A549 (cell line): Measurements from ENCODE around the gene NEK7. TPM values are rescaled to one million over a fixed set of nuclear protein-coding genes. Genes with fewer than 3 reads are reported as not detected.

ENCODE experiments used
- ATAC-seq, 2 experiments: fragments of 200-7000 bp in 1 of 2; fragments of >200 bp in 1 of 2; cut with Nextera tagmentation in 1 of 2; cut with Tn5 transposase in 1 of 2; 3 replicates each; pipeline versions ENCODE4 v1.8.0 to v1.9.1; 2018 to 2020; ENCODE audit warnings: mild to moderate bottlenecking in 1 of 2, moderate library complexity in 1 of 2
- CTCF ChIA-PET: fragments of 300-600 bp; sonication (Branson Sonifier 250); formaldehyde crosslinking; extraction: SDS; loops from one replicate; lab custom pipeline; 2021; ENCODE audit warnings: antibody characterized with exemption, inconsistent platforms; lab: Yijun Ruan, JAX
- POLR2A ChIA-PET: fragments of 350-600 bp; formaldehyde crosslinking; extraction: SDS; loops from one replicate; lab custom pipeline; 2021; ENCODE audit warnings: antibody characterized with exemption, inconsistent platforms; lab: Yijun Ruan, JAX
- DNase-seq, 2 experiments: peaks; one replicate each; pipeline versions ENCODE4 v3.0.0 to v3.0.0-alpha.2; 2011 to 2016; ENCODE audit warnings: low read depth in 1 of 2, low spot score in 1 of 2
- FAIRE-seq: peaks from 2 replicates; lab custom pipeline; 2011; peaks lifted over from hg19 to GRCh38; lab: Jason Lieb, UNC
- H3K27ac ChIP-seq, 2 experiments: fragments of >200 bp; sonication (Bioruptor Twin); formaldehyde crosslinking; 3 replicates each; pipeline ENCODE4 v1.5.1; 2016 to 2017
- H3K4me1 ChIP-seq: fragments of >200 bp; sonication (Bioruptor Twin); formaldehyde crosslinking; 3 replicates; pipeline ENCODE4 v1.6.1; 2016
- H3K4me2 ChIP-seq: fragments of >200 bp; sonication (Bioruptor Twin); formaldehyde crosslinking; 3 replicates; pipeline ENCODE4 v1.6.1; 2016
- H3K4me3 ChIP-seq: fragments of >200 bp; sonication (Bioruptor Twin); formaldehyde crosslinking; 3 replicates; pipeline ENCODE4 v1.5.1; 2016
- H3K9me3 ChIP-seq: fragments of >200 bp; sonication (Bioruptor Twin); formaldehyde crosslinking; 3 replicates; pipeline ENCODE4 v1.6.1; 2016
- ATOH8 ChIP-seq: fragments of 250-450 bp; sonication (Bioruptor Pico); IDR thresholded peaks from 2 replicates; pipeline ENCODE4 v1.5.0; 2020; ENCODE audit warnings: low read depth, mild to moderate bottlenecking, moderate library complexity
- CTCF ChIP-seq: fragments of >200 bp; sonication (Bioruptor Twin); formaldehyde crosslinking; IDR thresholded peaks from 3 replicates; pipeline ENCODE4 v1.5.1; 2016
- E2F6 ChIP-seq: IDR thresholded peaks from 2 replicates; pipeline ENCODE4 v1.6.1; 2012; ENCODE audit warnings: low read depth, borderline replicate concordance
- EHMT2 ChIP-seq: fragments of 200-600 bp; sonication (generic); IDR thresholded peaks from 2 replicates; pipeline ENCODE4 v1.6.1; 2016; ENCODE audit warnings: antibody characterized with exemption, low read depth, mild to moderate bottlenecking, moderate library complexity
- EP300 ChIP-seq, 2 experiments: fragments of >200 bp; sonication (Bioruptor Twin); formaldehyde crosslinking; IDR thresholded peaks; 2 replicates in 1 of 2; 3 replicates in 1 of 2; pipeline ENCODE4 v1.6.1; 2016 to 2017
- ESRRA ChIP-seq: fragments of 150-350 bp; IDR thresholded peaks from 2 replicates; pipeline ENCODE4 v1.6.1; 2014; ENCODE audit warnings: mild to moderate bottlenecking, low read length, borderline replicate concordance
- FOSB ChIP-seq: fragments of 250-450 bp; sonication (Bioruptor Pico); IDR thresholded peaks from 2 replicates; pipeline ENCODE4 v1.5.0; 2020; ENCODE audit warnings: mild to moderate bottlenecking, moderate library complexity
- FOSL2 ChIP-seq, 2 experiments: fragments of 450-650 bp in 1 of 2; fragments of >200 bp in 1 of 2; sonication (Bioruptor Twin) in 1 of 2; formaldehyde crosslinking; IDR thresholded peaks; 2 replicates each; pipeline versions ENCODE4 v1.5.0 to v1.6.1; 2016 to 2020; ENCODE audit warnings: mild to moderate bottlenecking in 1 of 2, moderate library complexity in 1 of 2
- FOXS1 ChIP-seq: fragments of 250-450 bp; sonication (Bioruptor Pico); IDR thresholded peaks from 2 replicates; pipeline ENCODE4 v1.5.0; 2020; ENCODE audit warnings: mild to moderate bottlenecking, moderate library complexity
- GATA3 ChIP-seq: IDR thresholded peaks from 2 replicates; pipeline ENCODE4 v1.6.1; 2012; ENCODE audit warnings: borderline replicate concordance
- HDAC2 ChIP-seq: fragments of 200-600 bp; sonication (generic); IDR thresholded peaks from 2 replicates; pipeline ENCODE4 v1.6.1; 2016
- HOXB13 ChIP-seq: fragments of 250-450 bp; sonication (Bioruptor Pico); IDR thresholded peaks from 2 replicates; pipeline ENCODE4 v1.5.0; 2020; ENCODE audit warnings: low read depth, mild to moderate bottlenecking, moderate library complexity
- HOXB5 ChIP-seq: fragments of 250-450 bp; sonication (Bioruptor Pico); IDR thresholded peaks from 2 replicates; pipeline ENCODE4 v1.5.0; 2020; ENCODE audit warnings: mild to moderate bottlenecking, moderate library complexity
- JUNB ChIP-seq: fragments of >200 bp; sonication (Bioruptor Twin); formaldehyde crosslinking; IDR thresholded peaks from 2 replicates; pipeline ENCODE4 v1.6.1; 2016
- KDM1A ChIP-seq: fragments of 200-600 bp; sonication (generic); IDR thresholded peaks from 2 replicates; pipeline ENCODE4 v1.6.1; 2016; ENCODE audit warnings: low read depth, mild to moderate bottlenecking
- KDM5A ChIP-seq: fragments of 200-600 bp; sonication (generic); IDR thresholded peaks from 2 replicates; pipeline ENCODE4 v1.6.1; 2016; ENCODE audit warnings: antibody characterized with exemption, mild to moderate bottlenecking
- MAZ ChIP-seq: fragments of 150-350 bp; IDR thresholded peaks from 2 replicates; pipeline ENCODE4 v1.6.1; 2014; ENCODE audit warnings: antibody characterized with exemption, low read depth, low read length, borderline replicate concordance
- POLR2AphosphoS2 ChIP-seq: conservative IDR thresholded peaks from 2 replicates; pipeline ENCODE4 v1.6.1; 2012; ENCODE audit warnings: low read length, improper control_type of control experiment, inconsistent platforms
- RARB ChIP-seq: fragments of 250-450 bp; sonication (Bioruptor Pico); IDR thresholded peaks from 2 replicates; pipeline ENCODE4 v1.8.0; 2021; ENCODE audit warnings: mild to moderate bottlenecking, moderate library complexity
- TFCP2L1 ChIP-seq: fragments of 250-450 bp; sonication (Bioruptor Pico); IDR thresholded peaks from 2 replicates; pipeline ENCODE4 v1.5.0; 2021; ENCODE audit warnings: mild to moderate bottlenecking
- TP53 ChIP-seq: fragments of 250-450 bp; sonication (Bioruptor Pico); IDR thresholded peaks from 2 replicates; pipeline ENCODE4 v1.5.0; 2021; ENCODE audit warnings: mild to moderate bottlenecking, moderate library complexity
- ZC3H11A ChIP-seq: fragments of 450-650 bp; IDR thresholded peaks from 2 replicates; pipeline ENCODE4 v1.6.1; 2014; ENCODE audit warnings: antibody characterized with exemption, mild to moderate bottlenecking
- WGBS: methylation state at CpG from one replicate; pipeline ENCODE4 v1.1.6; 2017; ENCODE audit errors: missing lambda C conversion rate; 5-methylcytosine and 5-hydroxymethylcytosine counted together
- polyA plus RNA-seq, 4 experiments: library from polyadenylated mRNA; depleted of rRNA in 3 of 4; stranded (reverse); fragments of >200 nt; fragmentation: RNase III in 1 of 4; extraction: RNeasy Plus Mini Kit Qiagen cat#74134 plus additional on column Dnase treatment in 1 of 4; gene quantifications; 2 replicates in 3 of 4; 3 replicates in 1 of 4; pipeline ENCODE4 v1.2.3, GENCODE V29; 2011 to 2017
- TF ChIP-seq, protein P1 (sequence below): fragments of 250-450 bp; sonication (Bioruptor Pico); IDR thresholded peaks from 2 replicates; pipeline ENCODE4 v1.5.0; 2021; ENCODE audit warnings: mild to moderate bottlenecking, moderate library complexity, borderline replicate concordance
- TF ChIP-seq, protein P2 (sequence below): fragments of >200 bp; sonication (Bioruptor Twin); formaldehyde crosslinking; IDR thresholded peaks from 3 replicates; pipeline ENCODE4 v1.6.1; 2016
- TF ChIP-seq, protein P3 (sequence below): fragments of >200 bp; sonication (Bioruptor Twin); formaldehyde crosslinking; IDR thresholded peaks from 2 replicates; pipeline ENCODE4 v1.6.1; 2016

The NEK7 gene
- polyA plus RNA-seq, 2 of the 4 experiments (the other 2 are of a cell fraction): 15.9 to 62.9 TPM

- FAIRE-seq: no peak
- peak in 1 of 2 experiments; percentile 13 for DNase-seq
Measured at GRCh38 chr1:198153103-198153502, 3.7 kb upstream of the NEK7 start.

DNA sequence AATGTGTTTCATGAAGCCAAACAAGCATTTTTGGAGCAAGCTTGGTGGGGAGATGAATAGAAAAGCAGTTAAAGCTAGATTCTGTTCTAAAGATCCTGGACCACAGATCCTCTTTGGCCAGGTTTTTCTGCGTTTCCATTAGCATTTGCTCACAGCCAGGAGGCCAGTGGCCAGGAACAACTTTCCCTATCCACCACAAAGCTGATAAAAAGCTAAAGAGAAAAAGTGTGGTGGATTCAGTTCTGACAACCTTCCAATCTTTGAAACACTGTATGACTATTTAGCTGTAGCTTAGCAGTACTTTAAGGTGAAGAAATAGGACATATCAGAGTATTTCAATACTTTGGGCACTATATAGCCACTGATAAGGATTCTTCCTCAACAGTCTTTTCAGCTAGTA, 3.0 kb upstream of the NEK7 start:
- DNase-seq (no peak), ATAC-seq (no peak), FAIRE-seq (no peak)
- Histone ChIP-seq H3K4me2 (no peak overlapping the region), H3K4me1 (peaks cover 33% of the 10 kb centered on the region), H3K4me3 (no peak overlapping the region), H3K9me3 (no peaks in the 10 kb centered on the region), H3K27ac (no peak overlapping the region; a peak in 1 of 6 replicates)
- WGBS: 78% methylated on average over 1 of the region's 1 CpG
- CTCF ChIA-PET: interaction anchor here (0.6 to 0.8 kb wide), 2 partner anchors 28 to 85 kb away, joined by 3 read pairs; no protein-coding TSS in a partner anchor
- POLR2A ChIA-PET: no interaction called here
- TF ChIP-seq JUNB (no peak), ZC3H11A (no peak), TP53 (CRISPR knock-in tag) (no peak), ATOH8 (no peak), FOSL2 (IDR thresholded peaks at IDR 0.05) (no peak), FOSL2 (CRISPR knock-in tag; IDR thresholded peaks at IDR 0.05) (no peak), HOXB13 (no peak), KDM1A (no peak), HDAC2 (no peak), ESRRA (no peak), MAZ (no peak), KDM5A (no peak), POLR2AphosphoS2 (no peak)
- TF ChIP-seq, protein P1, sequence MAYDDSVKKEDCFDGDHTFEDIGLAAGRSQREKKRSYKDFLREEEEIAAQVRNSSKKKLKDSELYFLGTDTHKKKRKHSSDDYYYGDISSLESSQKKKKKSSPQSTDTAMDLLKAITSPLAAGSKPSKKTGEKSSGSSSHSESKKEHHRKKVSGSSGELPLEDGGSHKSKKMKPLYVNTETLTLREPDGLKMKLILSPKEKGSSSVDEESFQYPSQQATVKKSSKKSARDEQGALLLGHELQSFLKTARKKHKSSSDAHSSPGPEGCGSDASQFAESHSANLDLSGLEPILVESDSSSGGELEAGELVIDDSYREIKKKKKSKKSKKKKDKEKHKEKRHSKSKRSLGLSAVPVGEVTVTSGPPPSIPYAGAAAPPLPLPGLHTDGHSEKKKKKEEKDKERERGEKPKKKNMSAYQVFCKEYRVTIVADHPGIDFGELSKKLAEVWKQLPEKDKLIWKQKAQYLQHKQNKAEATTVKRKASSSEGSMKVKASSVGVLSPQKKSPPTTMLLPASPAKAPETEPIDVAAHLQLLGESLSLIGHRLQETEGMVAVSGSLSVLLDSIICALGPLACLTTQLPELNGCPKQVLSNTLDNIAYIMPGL: no peak

More at GRCh38 chr1:198153103-198153502, 3.7 kb upstream of the NEK7 start:
- no peak overlapping the region for H3K4me2 ChIP-seq
- CTCF ChIA-PET: interaction anchor here (0.8 kb wide), 1 partner anchor 27 kb away, joined by 3 read pairs; no protein-coding TSS in a partner anchor
- H3K27ac ChIP-seq: no peak overlapping the region; a peak in 1 of 6 replicates
- ATAC-seq: no peak
- H3K4me1 ChIP-seq: peaks cover 33% of the 10 kb centered on the region
- TF ChIP-seq CTCF (no peak), EHMT2 (no peak), RARB (CRISPR knock-in tag) (no peak), EP300 (IDR thresholded peaks at IDR 0.05) (no peak), FOSB (CRISPR knock-in tag) (no peak), TP53 (CRISPR knock-in tag) (no peak), FOSL2 (IDR thresholded peaks at IDR 0.05) (no peak), FOSL2 (CRISPR knock-in tag; IDR thresholded peaks at IDR 0.05) (no peak), HOXB5 (CRISPR knock-in tag) (no peak), GATA3 (no peak), TFCP2L1 (CRISPR knock-in tag) (no peak), E2F6 (no peak), FOXS1 (CRISPR knock-in tag) (no peak), ZC3H11A (no peak)
- TF ChIP-seq, protein P1: no peak
- TF ChIP-seq, protein P2, sequence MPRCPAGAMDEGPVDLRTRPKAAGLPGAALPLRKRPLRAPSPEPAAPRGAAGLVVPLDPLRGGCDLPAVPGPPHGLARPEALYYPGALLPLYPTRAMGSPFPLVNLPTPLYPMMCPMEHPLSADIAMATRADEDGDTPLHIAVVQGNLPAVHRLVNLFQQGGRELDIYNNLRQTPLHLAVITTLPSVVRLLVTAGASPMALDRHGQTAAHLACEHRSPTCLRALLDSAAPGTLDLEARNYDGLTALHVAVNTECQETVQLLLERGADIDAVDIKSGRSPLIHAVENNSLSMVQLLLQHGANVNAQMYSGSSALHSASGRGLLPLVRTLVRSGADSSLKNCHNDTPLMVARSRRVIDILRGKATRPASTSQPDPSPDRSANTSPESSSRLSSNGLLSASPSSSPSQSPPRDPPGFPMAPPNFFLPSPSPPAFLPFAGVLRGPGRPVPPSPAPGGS: no peak
- TF ChIP-seq, protein P3, sequence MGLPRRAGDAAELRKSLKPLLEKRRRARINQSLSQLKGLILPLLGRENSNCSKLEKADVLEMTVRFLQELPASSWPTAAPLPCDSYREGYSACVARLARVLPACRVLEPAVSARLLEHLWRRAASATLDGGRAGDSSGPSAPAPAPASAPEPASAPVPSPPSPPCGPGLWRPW: no peak
- H3K4me3 ChIP-seq: no peak overlapping the region
- POLR2A ChIA-PET: no interaction called here
- H3K9me3 ChIP-seq: no peaks in the 10 kb centered on the region
